Cardiac muscle cell (in vitro differentiated cells and primary cell): Measurements from ENCODE around the gene FOXM1. TPM values are rescaled to one million over a fixed set of nuclear protein-coding genes. Genes with fewer than 3 reads are reported as not detected.

Experiments
- DNase-seq, 2 donors: peaks; one replicate each; pipeline versions ENCODE4 v3.0.0 to v3.0.0-alpha.2; 2010 to 2017; ENCODE audit warnings: low read depth in 1 of 2, low spot score in 1 of 2
- H3K27ac ChIP-seq: fragments of 200-600 bp; sonication (generic); 2 replicates; pipeline ENCODE4 v1.5.1; 2016
- H3K27me3 ChIP-seq: fragments of 200-600 bp; sonication (generic); 2 replicates; pipeline ENCODE4 v1.6.0; 2016; ENCODE audit warnings: control low read depth
- H3K36me3 ChIP-seq: fragments of 200-600 bp; sonication (generic); 2 replicates; pipeline ENCODE4 v1.5.1; 2016; ENCODE audit warnings: control low read depth
- H3K4me1 ChIP-seq: fragments of 200-600 bp; sonication (generic); 2 replicates; pipeline ENCODE4 v1.8.1; 2017; ENCODE audit warnings: low read depth, mild to moderate bottlenecking, mixed run types
- H3K4me3 ChIP-seq: fragments of 200-600 bp; sonication (generic); 2 replicates; pipeline ENCODE4 v1.5.1; 2016; ENCODE audit warnings: mild to moderate bottlenecking
- H3K9me3 ChIP-seq: fragments of 200-600 bp; sonication (generic); 2 replicates; pipeline ENCODE4 v1.5.1; 2017; ENCODE audit warnings: low read depth, mild to moderate bottlenecking, control low read depth
- CTCF ChIP-seq: IDR thresholded peaks from 2 replicates; pipeline ENCODE4 v1.5.1; 2012; ENCODE audit warnings: low read depth, mild to moderate bottlenecking, low read length
- polyA plus RNA-seq: library from polyadenylated mRNA; unstranded; fragments of >200 nt; fragmentation: Nextera tagmentation; extraction: Ambion mirVana; gene quantifications from 2 replicates; pipeline ENCODE4 v1.2.1, GENCODE V29; 2016
- total RNA-seq: library from RNA; depleted of rRNA; stranded (reverse); fragments of >200 nt; gene quantifications from 2 replicates; pipeline ENCODE4 v1.2.3, GENCODE V29; 2016

FOXM1 gene
- total and polyA plus RNA-seq, 2 experiments from 2014 or later, result 11.5 to 36.1 TPM

- Histone ChIP-seq H3K4me3 (no peak overlapping the region), H3K27me3 (no peaks in the 10 kb centered on the region), H3K36me3 (peaks cover 11% of the 10 kb centered on the region), H3K4me1 (no peaks in the 10 kb centered on the region), H3K27ac (no peak overlapping the region), H3K9me3 (no peaks in the 10 kb centered on the region)
- no peak for DNase-seq
- no peak for TF ChIP-seq CTCF
These were observed 47.7 kb downstream of the FOXM1 start for GRCh38 chr12:2829275-2829674.

GRCh38 chr12:2826721-2827515 is 50.1 kb downstream of the FOXM1 start:
- Histone ChIP-seq H3K4me1 (no peaks in the 10 kb centered on the region), H3K9me3 (no peaks in the 10 kb centered on the region), H3K27ac (no peak overlapping the region), H3K27me3 (no peaks in the 10 kb centered on the region), H3K36me3 (peaks cover 28% of the 10 kb centered on the region), H3K4me3 (no peak overlapping the region)
- TF ChIP-seq CTCF, result no peak
- DNase-seq, result no peak

- Histone ChIP-seq H3K27me3 (no peaks in the 10 kb centered on the region), H3K36me3 (peaks cover 28% of the 10 kb centered on the region), H3K4me3 (no peak overlapping the region), H3K27ac (no peak overlapping the region), H3K9me3 (no peaks in the 10 kb centered on the region), H3K4me1 (no peaks in the 10 kb centered on the region)
- no peak for TF ChIP-seq CTCF
- DNase-seq, result no peak
These were observed 50.9 kb downstream of the FOXM1 start for GRCh38 chr12:2826036-2826435.

- H3K27me3 ChIP-seq, result no peaks in the 10 kb centered on the region
- no peaks in the 10 kb centered on the region for H3K4me1 ChIP-seq
- H3K4me3 ChIP-seq, result no peak overlapping the region
- no peak overlapping the region for H3K27ac ChIP-seq
- DNase-seq, result no peak
- peaks cover 28% of the 10 kb centered on the region for H3K36me3 ChIP-seq
- H3K9me3 ChIP-seq, result no peaks in the 10 kb centered on the region
- TF ChIP-seq CTCF, result no peak
These were observed 51.8 kb downstream of the FOXM1 start for GRCh38 chr12:2825132-2825531.

- Histone ChIP-seq H3K36me3 (peaks cover 28% of the 10 kb centered on the region), H3K9me3 (no peaks in the 10 kb centered on the region), H3K27ac (no peak overlapping the region), H3K27me3 (no peaks in the 10 kb centered on the region), H3K4me3 (no peak overlapping the region), H3K4me1 (no peaks in the 10 kb centered on the region)
- DNase-seq, result no peak
- TF ChIP-seq CTCF, result no peak
These were observed 52.4 kb downstream of the FOXM1 start for GRCh38 chr12:2824541-2824940.
